HAP-1 (cell line): ENCODE results near the gene USP17L20.
"Not testable (repeated sequence)": the region's sequence is repeated elsewhere in the genome, so short reads cannot be mapped to it uniquely, and the experiment has no call there.

Experiments used
- DNase-seq, 2 experiments: peaks; one replicate each; pipeline ENCODE4 v3.0.0-alpha.2; 2016 to 2020; ENCODE audit warnings: low spot score in 2 of 2
- H3K27me3 ChIP-seq: fragments of 250-450 bp; sonication (Bioruptor Pico); 2 replicates; pipeline ENCODE4 v1.5.1; 2020; ENCODE audit warnings: low read depth, mild to moderate bottlenecking, moderate library complexity
- H3K36me3 ChIP-seq: fragments of 250-450 bp; sonication (Bioruptor Pico); replicated peaks from 2 replicates; pipeline ENCODE4 v1.5.1; 2020; ENCODE audit warnings: mild to moderate bottlenecking
- H3K4me1 ChIP-seq: fragments of 250-450 bp; sonication (Bioruptor Pico); 2 replicates; pipeline ENCODE4 v1.5.1; 2020; ENCODE audit warnings: mild to moderate bottlenecking
- H3K4me3 ChIP-seq: fragments of 250-450 bp; sonication (Bioruptor Pico); 2 replicates; pipeline ENCODE4 v1.5.1; 2020; ENCODE audit warnings: mild to moderate bottlenecking, moderate library complexity
- H3K9me3 ChIP-seq: fragments of 250-450 bp; sonication (Bioruptor Pico); 2 replicates; pipeline ENCODE4 v1.5.1; 2020; ENCODE audit warnings: mild to moderate bottlenecking, moderate library complexity
- in situ Hi-C: fragments of 300-500 bp; cut with MboI; formaldehyde crosslinking; loops from 3 replicates; pipeline ENCODE4 v1.14.3; 2020; ENCODE audit warnings: low sequenced_read_pairs, inconsistent platforms, mixed read lengths

USP17L20 gene, protein sequence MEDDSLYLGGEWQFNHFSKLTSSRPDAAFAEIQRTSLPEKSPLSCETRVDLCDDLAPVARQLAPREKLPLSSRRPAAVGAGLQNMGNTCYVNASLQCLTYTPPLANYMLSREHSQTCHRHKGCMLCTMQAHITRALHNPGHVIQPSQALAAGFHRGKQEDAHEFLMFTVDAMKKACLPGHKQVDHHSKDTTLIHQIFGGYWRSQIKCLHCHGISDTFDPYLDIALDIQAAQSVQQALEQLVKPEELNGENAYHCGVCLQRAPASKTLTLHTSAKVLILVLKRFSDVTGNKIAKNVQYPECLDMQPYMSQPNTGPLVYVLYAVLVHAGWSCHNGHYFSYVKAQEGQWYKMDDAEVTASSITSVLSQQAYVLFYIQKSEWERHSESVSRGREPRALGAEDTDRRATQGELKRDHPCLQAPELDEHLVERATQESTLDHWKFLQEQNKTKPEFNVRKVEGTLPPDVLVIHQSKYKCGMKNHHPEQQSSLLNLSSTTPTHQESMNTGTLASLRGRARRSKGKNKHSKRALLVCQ

DNA sequence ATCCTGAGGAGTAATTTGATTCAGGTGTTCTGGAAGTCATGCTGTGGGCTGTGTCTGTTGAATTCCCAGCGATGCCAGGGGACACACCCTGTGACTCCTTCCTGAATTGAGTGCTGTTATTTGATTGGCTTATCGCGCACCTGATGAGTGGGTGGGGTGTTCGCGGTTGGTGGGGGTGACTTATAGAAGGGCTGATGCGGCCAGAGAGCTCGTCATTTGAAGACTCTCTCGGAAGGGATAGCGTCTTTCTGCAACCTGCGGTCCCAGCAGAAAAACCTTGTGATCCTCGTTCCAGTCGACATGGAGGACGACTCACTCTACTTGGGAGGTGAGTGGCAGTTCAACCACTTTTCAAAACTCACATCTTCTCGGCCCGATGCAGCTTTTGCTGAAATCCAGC is at the start of gene USP17L20:
Gene USP17L20, plus strand, starts transcription at position 301 of the 400 bp plus-strand sequence. Its CDS starts 0 bp downstream, at position 301.
- H3K4me3 ChIP-seq, in situ Hi-C loops, DNase-seq, H3K4me1 ChIP-seq, H3K27me3 ChIP-seq, H3K36me3 ChIP-seq, H3K9me3 ChIP-seq: not testable (repeated sequence)

DNA sequence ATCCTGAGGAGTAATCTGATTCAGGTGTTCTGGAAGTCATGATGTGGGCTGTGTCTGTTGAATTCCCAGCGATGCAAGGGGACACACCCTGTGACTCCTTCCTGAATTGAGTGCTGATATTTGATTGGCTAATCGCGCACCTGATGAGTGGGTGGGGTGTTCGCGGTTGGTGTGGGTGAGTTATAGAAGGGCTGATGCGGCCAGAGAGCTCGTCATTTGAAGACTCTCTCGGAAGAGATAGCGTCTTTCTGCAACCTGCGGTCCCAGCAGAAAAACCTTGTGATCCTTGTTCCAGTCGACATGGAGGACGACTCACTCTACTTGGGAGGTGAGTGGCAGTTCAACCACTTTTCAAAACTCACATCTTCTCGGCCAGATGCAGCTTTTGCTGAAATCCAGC is 47.6 kb upstream of the USP17L20 start, which contains the start of gene USP17L10:
Gene USP17L10, plus strand, starts transcription at position 301 of the 400 bp plus-strand sequence. Its CDS starts 0 bp downstream, at position 301.
- H3K9me3 ChIP-seq, H3K36me3 ChIP-seq, H3K27me3 ChIP-seq, H3K4me3 ChIP-seq, in situ Hi-C loops, DNase-seq, H3K4me1 ChIP-seq: not testable (repeated sequence)

DNA sequence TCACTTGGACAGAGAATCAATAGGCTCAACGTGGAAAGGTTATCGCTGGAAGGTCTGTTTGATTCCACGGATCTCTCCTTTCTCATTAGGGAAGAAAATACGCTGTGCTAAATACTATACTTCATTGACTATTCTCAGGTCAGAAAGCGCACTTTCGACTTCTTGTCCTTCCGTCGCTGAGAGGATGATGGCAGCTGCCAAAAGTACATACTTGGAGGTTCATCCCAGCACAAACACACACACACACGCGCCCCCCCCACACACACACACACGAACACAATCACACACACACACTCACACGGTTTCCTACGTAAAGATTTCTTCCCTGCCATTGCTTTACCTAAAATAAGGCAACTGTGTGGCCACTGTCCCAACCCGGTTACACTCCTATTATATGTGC is 43.2 kb upstream of the USP17L20 start:
- H3K9me3 ChIP-seq, in situ Hi-C loops, DNase-seq, H3K36me3 ChIP-seq, H3K4me3 ChIP-seq, H3K4me1 ChIP-seq, H3K27me3 ChIP-seq: not testable (repeated sequence)

DNA sequence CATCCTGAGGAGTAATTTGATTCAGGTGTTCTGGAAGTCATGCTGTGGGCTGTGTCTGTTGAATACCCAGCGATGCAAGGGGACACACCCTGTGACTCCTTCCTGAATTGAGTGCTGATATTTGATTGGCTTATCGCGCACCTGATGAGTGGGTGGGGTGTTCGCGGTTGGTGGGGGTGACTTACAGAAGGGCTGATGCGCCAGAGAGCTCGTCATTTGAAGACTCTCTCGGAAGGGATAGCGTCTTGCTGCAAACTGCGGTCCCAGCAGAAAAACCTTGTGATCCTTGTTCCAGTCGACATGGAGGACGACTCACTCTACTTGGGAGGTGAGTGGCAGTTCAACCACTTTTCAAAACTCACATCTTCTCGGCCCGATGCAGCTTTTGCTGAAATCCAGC is 42.8 kb upstream of the USP17L20 start, which contains the start of gene USP17L11:
Gene USP17L11, plus strand, starts transcription at position 301 of the 400 bp plus-strand sequence. Its CDS starts 0 bp downstream, at position 301.
- H3K4me1 ChIP-seq, H3K36me3 ChIP-seq, H3K4me3 ChIP-seq, H3K27me3 ChIP-seq, H3K9me3 ChIP-seq, in situ Hi-C loops, DNase-seq: not testable (repeated sequence)

DNA sequence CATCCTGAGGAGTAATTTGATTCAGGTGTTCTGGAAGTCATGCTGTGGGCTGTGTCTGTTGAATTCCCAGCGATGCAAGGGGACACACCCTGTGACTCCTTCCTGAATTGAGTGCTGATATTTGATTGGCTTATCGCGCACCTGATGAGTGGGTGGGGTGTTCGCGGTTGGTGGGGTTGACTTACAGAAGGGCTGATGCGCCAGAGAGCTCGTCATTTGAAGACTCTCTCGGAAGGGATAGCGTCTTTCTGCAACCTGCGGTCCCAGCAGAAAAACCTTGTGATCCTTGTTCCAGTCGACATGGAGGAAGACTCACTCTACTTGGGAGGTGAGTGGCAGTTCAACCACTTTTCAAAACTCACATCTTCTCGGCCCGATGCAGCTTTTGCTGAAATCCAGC is 38.1 kb upstream of the USP17L20 start, which contains the start of gene USP17L12:
Gene USP17L12, plus strand, starts transcription at position 301 of the 400 bp plus-strand sequence. Its CDS starts 0 bp downstream, at position 301.
- DNase-seq, in situ Hi-C loops, H3K36me3 ChIP-seq, H3K4me3 ChIP-seq, H3K4me1 ChIP-seq, H3K9me3 ChIP-seq, H3K27me3 ChIP-seq: not testable (repeated sequence)

DNA sequence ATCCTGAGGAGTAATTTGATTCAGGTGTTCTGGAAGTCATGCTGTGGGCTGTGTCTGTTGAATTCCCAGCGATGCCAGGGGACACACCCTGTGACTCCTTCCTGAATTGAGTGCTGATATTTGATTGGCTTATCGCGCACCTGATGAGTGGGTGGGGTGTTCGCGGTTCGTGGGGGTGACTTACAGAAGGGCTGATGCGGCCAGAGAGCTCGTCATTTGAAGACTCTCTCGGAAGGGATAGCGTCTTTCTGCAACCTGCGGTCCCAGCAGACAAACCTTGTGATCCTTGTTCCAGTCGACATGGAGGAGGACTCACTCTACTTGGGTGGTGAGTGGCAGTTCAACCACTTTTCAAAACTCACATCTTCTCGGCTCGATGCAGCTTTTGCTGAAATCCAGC is 33.3 kb upstream of the USP17L20 start, which contains the start of gene USP17L13:
Gene USP17L13, plus strand, starts transcription at position 301 of the 400 bp plus-strand sequence. Its CDS starts 0 bp downstream, at position 301.
- in situ Hi-C loops, H3K9me3 ChIP-seq: not testable (repeated sequence)

DNA sequence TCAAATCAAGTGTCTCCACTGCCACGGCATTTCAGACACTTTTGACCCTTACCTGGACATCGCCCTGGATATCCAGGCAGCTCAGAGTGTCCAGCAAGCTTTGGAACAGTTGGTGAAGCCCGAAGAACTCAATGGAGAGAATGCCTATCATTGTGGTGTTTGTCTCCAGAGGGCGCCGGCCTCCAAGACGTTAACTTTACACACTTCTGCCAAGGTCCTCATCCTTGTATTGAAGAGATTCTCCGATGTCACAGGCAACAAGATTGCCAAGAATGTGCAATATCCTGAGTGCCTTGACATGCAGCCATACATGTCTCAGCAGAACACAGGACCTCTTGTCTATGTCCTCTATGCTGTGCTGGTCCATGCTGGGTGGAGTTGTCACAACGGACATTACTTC is 27.7 kb upstream of the USP17L20 start:
- H3K4me3 ChIP-seq, in situ Hi-C loops, H3K9me3 ChIP-seq, H3K4me1 ChIP-seq, H3K27me3 ChIP-seq, DNase-seq, H3K36me3 ChIP-seq: not testable (repeated sequence)

More for the DNA sequence above, 33.3 kb upstream of the USP17L20 start, which contains the start of gene USP17L13:
- not testable (repeated sequence) for H3K4me1 ChIP-seq, H3K4me3 ChIP-seq, H3K36me3 ChIP-seq, H3K27me3 ChIP-seq, DNase-seq

DNA sequence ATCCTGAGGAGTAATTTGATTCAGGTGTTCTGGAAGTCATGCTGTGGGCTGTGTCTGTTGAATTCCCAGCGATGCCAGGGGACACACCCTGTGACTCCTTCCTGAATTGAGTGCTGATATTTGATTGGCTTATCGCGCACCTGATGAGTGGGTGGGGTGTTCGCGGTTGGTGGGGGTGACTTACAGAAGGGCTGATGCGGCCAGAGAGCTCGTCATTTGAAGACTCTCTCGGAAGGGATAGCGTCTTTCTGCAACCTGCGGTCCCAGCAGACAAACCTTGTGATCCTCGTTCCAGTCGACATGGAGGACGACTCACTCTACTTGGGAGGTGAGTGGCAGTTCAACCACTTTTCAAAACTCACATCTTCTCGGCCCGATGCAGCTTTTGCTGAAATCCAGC is 23.8 kb upstream of the USP17L20 start, which contains the start of gene USP17L15:
Gene USP17L15, plus strand, starts transcription at position 301 of the 400 bp plus-strand sequence. Its CDS starts 0 bp downstream, at position 301.
- in situ Hi-C loops, H3K4me1 ChIP-seq, H3K9me3 ChIP-seq, H3K4me3 ChIP-seq, H3K27me3 ChIP-seq, DNase-seq, H3K36me3 ChIP-seq: not testable (repeated sequence)

DNA sequence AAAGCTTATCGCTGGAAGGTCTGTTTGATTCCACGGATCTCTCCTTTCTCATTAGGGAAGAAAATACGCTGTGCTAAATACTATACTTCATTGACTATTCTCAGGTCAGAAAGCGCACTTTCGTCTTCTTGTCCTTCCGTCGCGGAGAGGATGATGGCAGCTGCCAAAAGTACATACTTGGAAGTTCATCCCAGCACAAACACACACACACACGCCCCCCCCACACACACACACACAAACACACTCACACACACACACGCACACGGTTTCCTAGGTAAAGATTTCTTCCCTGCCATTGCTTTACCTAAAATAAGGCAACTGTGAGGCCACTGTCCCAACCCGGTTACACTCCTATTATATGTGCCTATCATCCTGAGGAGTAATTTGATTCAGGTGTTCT is 19.5 kb upstream of the USP17L20 start:
- H3K4me1 ChIP-seq, H3K36me3 ChIP-seq, H3K27me3 ChIP-seq, H3K4me3 ChIP-seq, in situ Hi-C loops, H3K9me3 ChIP-seq: not testable (repeated sequence)
- peak in 1 of 2 experiments; percentile 6 for DNase-seq

DNA sequence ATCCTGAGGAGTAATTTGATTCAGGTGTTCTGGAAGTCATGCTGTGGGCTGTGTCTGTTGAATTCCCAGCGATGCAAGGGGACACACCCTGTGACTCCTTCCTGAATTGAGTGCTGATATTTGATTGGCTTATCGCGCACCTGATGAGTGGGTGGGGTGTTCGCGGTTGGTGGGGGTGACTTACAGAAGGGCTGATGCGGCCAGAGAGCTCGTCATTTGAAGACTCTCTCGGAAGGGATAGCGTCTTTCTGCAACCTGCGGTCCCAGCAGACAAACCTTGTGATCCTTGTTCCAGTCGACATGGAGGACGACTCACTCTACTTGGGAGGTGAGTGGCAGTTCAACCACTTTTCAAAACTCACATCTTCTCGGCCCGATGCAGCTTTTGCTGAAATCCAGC is 14.3 kb upstream of the USP17L20 start, which contains the start of gene USP17L17:
Gene USP17L17, plus strand, starts transcription at position 301 of the 400 bp plus-strand sequence. Its CDS starts 0 bp downstream, at position 301.
- H3K27me3 ChIP-seq, H3K4me1 ChIP-seq, H3K9me3 ChIP-seq, H3K36me3 ChIP-seq, DNase-seq, in situ Hi-C loops, H3K4me3 ChIP-seq: not testable (repeated sequence)

DNA sequence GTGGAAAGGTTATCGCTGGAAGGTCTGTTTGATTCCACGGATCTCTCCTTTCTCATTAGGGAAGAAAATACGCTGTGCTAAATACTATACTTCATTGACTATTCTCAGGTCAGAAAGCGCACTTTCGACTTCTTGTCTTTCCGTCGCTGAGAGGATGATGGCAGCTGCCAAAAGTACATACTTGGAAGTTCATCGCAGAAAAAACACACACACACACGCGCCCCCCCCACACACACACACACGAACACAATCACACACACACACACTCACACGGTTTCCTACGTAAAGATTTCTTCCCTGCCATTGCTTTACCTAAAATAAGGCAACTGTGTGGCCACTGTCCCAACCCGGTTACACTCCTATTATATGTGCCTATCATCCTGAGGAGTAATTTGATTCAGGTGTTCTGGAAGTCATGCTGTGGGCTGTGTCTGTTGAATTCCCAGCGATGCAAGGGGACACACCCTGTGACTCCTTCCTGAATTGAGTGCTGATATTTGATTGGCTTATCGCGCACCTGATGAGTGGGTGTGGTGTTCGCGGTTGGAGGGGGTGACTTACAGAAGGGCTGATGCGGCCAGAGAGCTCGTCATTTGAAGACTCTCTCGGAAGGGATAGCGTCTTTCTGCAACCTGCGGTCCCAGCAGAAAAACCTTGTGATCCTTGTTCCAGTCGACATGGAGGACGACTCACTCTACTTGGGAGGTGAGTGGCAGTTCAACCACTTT is 9.8 kb upstream of the USP17L20 start, which contains the start of gene USP17L18:
Gene USP17L18, plus strand, starts transcription at position 678 of the 728 bp plus-strand sequence. Its CDS starts 0 bp downstream, at position 678.
- DNase-seq, result peak in 1 of 2 experiments; percentile 8
- in situ Hi-C loops, H3K9me3 ChIP-seq, H3K4me1 ChIP-seq, H3K4me3 ChIP-seq, H3K36me3 ChIP-seq, H3K27me3 ChIP-seq: not testable (repeated sequence)

DNA sequence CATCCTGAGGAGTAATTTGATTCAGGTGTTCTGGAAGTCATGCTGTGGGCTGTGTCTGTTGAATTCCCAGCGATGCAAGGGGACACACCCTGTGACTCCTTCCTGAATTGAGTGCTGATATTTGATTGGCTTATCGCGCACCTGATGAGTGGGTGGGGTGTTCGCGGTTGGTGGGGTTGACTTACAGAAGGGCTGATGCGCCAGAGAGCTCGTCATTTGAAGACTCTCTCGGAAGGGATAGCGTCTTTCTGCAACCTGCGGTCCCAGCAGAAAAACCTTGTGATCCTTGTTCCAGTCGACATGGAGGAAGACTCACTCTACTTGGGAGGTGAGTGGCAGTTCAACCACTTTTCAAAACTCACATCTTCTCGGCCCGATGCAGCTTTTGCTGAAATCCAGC is 4.8 kb upstream of the USP17L20 start, which contains the start of gene USP17L19:
Gene USP17L19, plus strand, starts transcription at position 301 of the 400 bp plus-strand sequence. Its CDS starts 0 bp downstream, at position 301.
- not testable (repeated sequence) for DNase-seq

DNA sequence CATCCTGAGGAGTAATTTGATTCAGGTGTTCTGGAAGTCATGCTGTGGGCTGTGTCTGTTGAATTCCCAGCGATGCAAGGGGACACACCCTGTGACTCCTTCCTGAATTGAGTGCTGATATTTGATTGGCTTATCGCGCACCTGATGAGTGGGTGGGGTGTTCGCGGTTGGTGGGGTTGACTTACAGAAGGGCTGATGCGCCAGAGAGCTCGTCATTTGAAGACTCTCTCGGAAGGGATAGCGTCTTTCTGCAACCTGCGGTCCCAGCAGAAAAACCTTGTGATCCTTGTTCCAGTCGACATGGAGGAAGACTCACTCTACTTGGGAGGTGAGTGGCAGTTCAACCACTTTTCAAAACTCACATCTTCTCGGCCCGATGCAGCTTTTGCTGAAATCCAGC is 4.6 kb downstream of the USP17L20 start, which contains the start of gene USP17L21:
Gene USP17L21, plus strand, starts transcription at position 301 of the 400 bp plus-strand sequence. Its CDS starts 0 bp downstream, at position 301.
- DNase-seq, H3K36me3 ChIP-seq, H3K9me3 ChIP-seq, H3K4me1 ChIP-seq, in situ Hi-C loops, H3K27me3 ChIP-seq, H3K4me3 ChIP-seq: not testable (repeated sequence)

More for the DNA sequence above, 4.8 kb upstream of the USP17L20 start, which contains the start of gene USP17L19:
- H3K4me3 ChIP-seq, in situ Hi-C loops, H3K36me3 ChIP-seq, H3K9me3 ChIP-seq, H3K4me1 ChIP-seq, H3K27me3 ChIP-seq: not testable (repeated sequence)
